Activated CD4-positive, alpha-beta T cell treated with anti-CD3 and anti-CD28 coated beads, Interleukin-2, amount 10 ng/mL, durations not matched to agents 24 days and 14 days (primary cell): ENCODE data around the gene LRP5. TPM values are rescaled to one million over a fixed set of nuclear protein-coding genes. Genes with fewer than 3 reads are reported as not detected.

Experiments used
- DNase-seq: peaks from one replicate; pipeline ENCODE4 v3.0.0; 2022
- H3K27ac Mint-ChIP-seq: one replicate; pipeline ENCODE4 v1.8.0; 2022; ENCODE audit warnings: mild to moderate bottlenecking, mixed read lengths
- H3K27me3 Mint-ChIP-seq: one replicate; pipeline ENCODE4 v1.8.0; 2022; ENCODE audit warnings: mixed read lengths
- H3K36me3 Mint-ChIP-seq: one replicate; pipeline ENCODE4 v1.8.0; 2022; ENCODE audit warnings: low read depth, mild to moderate bottlenecking, mixed read lengths
- H3K4me1 Mint-ChIP-seq: one replicate; pipeline ENCODE4 v1.8.0; 2021; ENCODE audit warnings: mixed read lengths
- H3K4me3 Mint-ChIP-seq: one replicate; pipeline ENCODE4 v1.8.0; 2022; ENCODE audit warnings: mild to moderate bottlenecking, moderate library complexity, mixed read lengths
- H3K9me3 Mint-ChIP-seq: one replicate; pipeline ENCODE4 v1.8.0; 2021; ENCODE audit warnings: mixed read lengths
- intact Hi-C: fragments of 100-400 bp; cut with micrococcal nuclease; formaldehyde crosslinking; loops from one replicate; pipeline ENCODE4 v1.15.1; 2023
- total RNA-seq: library from RNA; stranded (reverse); gene quantifications from 2 replicates; pipeline ENCODE4 v1.2.3, GENCODE V29; 2022

LRP5 gene
- total RNA-seq, 1 donor from 2014 or later, result 23.8 TPM

DNA sequence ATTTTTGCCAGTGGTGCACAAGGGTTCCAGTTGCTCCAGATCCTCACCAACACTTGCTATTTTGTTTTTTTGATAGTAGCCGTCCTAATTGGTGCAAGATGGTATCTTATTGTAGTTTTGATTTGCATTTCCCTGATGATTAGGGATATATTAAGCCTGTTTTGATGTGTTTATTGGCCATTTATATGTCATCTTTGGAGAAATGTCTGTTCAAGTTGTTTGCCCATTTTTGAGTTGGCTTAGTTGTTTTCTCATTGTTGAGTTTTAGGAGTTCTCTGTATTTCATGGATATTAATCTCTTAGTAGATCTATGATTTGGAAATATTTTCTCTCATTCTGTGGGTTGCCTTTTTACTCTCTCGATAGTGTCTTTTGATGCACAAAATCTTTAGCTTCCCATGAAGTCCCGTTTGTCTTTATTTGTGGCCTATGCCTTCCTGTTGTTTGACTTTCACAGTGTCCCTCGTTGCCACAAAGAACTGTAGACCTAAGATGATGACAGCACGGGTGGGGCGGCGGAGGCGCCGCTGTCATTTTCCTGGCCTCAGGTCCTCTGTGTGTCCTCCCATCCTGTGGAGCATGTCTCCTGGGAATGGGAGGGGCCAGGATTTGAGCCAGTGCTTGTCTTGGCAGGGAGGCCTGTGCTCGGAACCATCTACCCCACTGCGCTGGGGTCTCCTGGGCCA, 33.5 kb downstream of the LRP5 start:
- Mint-ChIP-seq H3K9me3 (peaks cover 6% of the 10 kb centered on the region), H3K4me3 (no peak overlapping the region), H3K4me1 (peaks cover 19% of the 10 kb centered on the region), H3K36me3 (peaks cover 8% of the 10 kb centered on the region), H3K27ac (peak overlapping the region; percentile 40), H3K27me3 (no peaks in the 10 kb centered on the region)
- no peak for DNase-seq
- intact Hi-C loops, result no loop called here

DNA sequence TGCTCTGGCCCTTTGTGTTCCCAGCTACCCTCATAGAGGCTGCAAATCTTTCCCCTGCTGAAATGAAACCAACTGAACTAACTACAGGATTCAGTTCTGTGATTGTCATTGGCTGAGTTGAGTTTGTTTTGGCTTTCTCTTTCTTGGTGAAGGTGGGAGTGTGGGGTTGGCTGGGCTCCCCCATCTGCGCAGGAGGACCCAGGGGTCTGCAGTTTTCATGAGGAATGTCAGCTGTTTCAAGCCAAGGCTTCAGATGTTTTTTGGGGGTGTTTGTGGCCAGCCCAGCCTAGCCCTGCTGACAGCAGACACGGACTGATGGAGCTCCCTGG, 34.0 kb downstream of the LRP5 start:
- Mint-ChIP-seq H3K4me1 (peaks cover 17% of the 10 kb centered on the region), H3K9me3 (peaks cover 6% of the 10 kb centered on the region), H3K27ac (peak overlapping the region; percentile 40), H3K4me3 (no peak overlapping the region), H3K27me3 (no peaks in the 10 kb centered on the region), H3K36me3 (peaks cover 8% of the 10 kb centered on the region)
- intact Hi-C loops, result no loop called here
- no peak for DNase-seq

DNA sequence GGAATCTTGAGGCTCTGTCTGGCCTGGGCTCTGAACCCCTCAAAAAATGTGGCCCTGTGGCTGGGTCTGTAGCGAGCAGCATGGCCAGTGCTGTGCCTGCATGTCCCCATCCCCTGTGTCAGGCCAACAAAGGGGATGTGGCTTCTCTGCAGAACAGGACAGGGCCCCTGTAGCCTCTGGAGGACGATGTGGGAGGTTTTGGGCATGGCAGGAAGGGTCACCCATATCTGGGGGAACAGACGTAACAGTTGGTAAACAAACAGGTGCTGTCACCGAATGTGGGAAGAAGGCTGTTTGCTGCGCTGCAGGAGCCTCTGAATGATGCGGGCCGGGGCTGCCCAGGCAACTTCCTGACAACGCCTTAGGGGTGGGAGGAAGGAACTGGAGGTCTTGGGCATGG, 35.0 kb downstream of the LRP5 start:
- intact Hi-C loops, result no loop called here
- H3K9me3 Mint-ChIP-seq, result peaks cover 6% of the 10 kb centered on the region

DNA sequence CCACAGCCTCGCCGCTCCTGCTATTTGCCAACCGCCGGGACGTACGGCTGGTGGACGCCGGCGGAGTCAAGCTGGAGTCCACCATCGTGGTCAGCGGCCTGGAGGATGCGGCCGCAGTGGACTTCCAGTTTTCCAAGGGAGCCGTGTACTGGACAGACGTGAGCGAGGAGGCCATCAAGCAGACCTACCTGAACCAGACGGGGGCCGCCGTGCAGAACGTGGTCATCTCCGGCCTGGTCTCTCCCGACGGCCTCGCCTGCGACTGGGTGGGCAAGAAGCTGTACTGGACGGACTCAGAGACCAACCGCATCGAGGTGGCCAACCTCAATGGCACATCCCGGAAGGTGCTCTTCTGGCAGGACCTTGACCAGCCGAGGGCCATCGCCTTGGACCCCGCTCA, 35.5 kb downstream of the LRP5 start:
- Mint-ChIP-seq H3K4me1 (peaks cover 13% of the 10 kb centered on the region), H3K27me3 (no peaks in the 10 kb centered on the region), H3K27ac (no peak overlapping the region), H3K36me3 (peaks cover 8% of the 10 kb centered on the region), H3K9me3 (peaks cover 6% of the 10 kb centered on the region), H3K4me3 (no peak overlapping the region)
- intact Hi-C loops, result no loop called here
- DNase-seq, result no peak

More for the DNA sequence above, 35.0 kb downstream of the LRP5 start:
- H3K27me3 Mint-ChIP-seq, result no peaks in the 10 kb centered on the region
- H3K4me3 Mint-ChIP-seq, result no peak overlapping the region
- DNase-seq, result no peak
- H3K36me3 Mint-ChIP-seq, result peaks cover 8% of the 10 kb centered on the region
- H3K4me1 Mint-ChIP-seq, result peaks cover 12% of the 10 kb centered on the region
- peak overlapping the region; percentile 45 for H3K27ac Mint-ChIP-seq

DNA sequence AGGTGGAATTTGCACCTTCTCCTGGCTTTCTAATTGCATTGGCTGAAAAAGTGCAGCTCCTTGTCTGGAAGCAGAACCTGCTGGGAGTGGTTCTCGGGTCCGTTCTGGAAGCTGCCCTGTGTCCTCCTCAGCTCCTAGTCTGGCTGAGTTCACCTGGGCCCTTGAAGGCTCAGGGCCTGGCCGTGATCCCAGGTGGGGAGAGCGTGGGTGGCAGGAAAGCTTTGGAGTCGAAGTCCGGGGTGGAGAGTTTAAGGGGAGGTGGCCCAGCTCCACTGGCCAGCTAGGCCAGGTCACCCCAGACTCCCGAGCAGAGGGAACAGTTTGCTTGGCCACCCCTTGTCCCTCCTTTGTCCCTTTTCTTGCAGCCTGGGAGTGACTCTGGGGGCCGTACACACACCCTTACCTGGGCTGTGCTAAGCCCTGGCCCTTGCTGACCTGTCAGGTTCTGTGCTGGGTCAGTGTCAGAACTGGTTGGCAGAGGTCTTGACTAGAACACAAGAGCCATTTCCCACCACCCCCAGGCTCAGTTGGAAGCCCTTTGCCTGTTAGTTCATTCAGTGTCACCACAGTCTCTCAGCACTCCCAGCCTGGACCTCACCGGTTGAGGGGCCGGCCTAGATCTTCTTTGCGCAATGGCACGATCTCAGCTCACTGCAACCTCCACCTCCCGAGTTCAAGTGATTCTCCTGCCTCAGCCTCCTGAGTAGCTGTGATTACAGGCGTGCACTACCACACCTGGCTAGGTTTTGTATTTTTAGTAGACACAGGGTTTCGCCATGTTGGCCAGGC, 37.3 kb downstream of the LRP5 start:
- Mint-ChIP-seq H3K36me3 (peaks cover 8% of the 10 kb centered on the region), H3K27ac (no peak overlapping the region), H3K4me1 (peaks cover 13% of the 10 kb centered on the region), H3K9me3 (peaks cover 6% of the 10 kb centered on the region), H3K4me3 (no peak overlapping the region), H3K27me3 (no peaks in the 10 kb centered on the region)
- intact Hi-C loops, result no loop called here
- no peak for DNase-seq

DNA sequence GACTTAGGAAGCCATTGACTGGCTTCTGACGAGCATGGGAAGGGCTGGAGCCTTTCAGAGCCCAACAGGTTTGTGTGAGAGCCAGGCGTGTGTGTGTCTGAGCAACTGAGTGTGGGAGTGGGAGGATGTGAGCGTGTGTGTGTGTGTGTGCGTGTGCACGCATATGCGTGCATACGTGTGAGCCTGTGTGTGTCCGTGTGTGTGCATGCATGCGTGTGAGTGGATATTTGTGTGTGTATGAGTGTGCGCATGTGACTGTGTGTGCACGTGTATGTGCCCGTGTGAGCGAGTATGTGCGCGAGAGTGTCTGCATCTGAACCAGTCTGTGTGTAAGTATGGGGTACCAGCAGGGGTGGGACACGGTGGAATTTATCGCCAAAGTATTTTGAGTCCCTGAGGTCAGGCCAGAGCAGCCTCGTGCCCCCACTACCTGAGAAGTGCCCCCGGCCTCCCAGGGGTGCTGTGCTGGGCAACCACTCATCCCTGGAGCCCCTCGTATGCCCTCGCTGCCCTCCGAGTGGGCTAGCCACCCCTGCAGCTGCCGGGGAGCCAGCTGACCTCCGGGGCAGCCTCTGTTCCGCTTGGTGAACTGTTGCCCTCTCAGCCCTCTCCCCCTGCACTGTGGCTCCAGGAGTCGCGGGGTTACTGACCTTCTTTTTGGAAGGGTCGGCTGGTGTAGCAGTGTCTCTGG, 38.5 kb downstream of the LRP5 start:
- Mint-ChIP-seq H3K4me3 (no peak overlapping the region), H3K27me3 (no peaks in the 10 kb centered on the region), H3K9me3 (peaks cover 1% of the 10 kb centered on the region), H3K4me1 (peaks cover 13% of the 10 kb centered on the region), H3K36me3 (peaks cover 4% of the 10 kb centered on the region), H3K27ac (no peak overlapping the region)
- no peak for DNase-seq
- intact Hi-C loops, result no loop called here

DNA sequence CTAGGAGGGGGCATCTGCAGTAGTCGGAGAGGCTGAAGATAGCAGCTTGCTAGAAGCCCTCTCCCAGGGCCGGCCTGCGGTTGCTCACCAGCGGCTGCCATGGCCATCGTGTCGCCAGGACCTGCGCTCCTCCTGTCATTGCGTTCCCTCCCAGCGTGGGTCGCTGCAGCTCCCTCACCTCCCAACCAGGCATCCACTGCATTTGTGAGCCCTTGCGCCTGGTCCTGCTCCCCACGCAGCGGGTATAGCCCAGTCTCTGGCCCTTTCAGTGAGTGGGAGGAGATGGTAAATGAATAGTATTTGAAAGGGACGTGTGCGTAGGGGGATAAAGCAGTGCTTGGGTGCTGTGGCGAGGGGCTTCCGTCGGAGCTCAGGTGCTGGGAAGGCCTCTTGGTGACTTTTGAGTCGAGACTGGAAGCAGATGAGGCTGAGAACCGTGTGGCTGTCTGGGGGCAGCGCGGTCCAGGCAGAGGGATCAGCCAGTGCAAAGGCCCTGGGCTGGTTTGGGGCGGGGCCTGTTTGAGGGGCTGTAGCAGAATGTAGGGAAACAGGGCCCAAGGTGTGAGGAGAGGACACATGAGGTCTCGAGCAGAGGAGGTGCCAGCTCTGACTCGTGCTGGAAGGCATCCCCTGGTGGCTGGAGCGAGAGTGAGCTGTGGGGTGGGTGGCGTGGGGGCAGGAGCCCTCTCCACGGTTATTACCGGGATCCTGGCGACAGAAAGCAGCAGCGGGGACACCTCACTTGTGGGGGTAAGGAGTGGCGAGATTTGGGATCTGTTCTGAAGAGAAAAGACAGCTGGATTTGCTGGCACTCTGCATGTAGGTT, 39.3 kb downstream of the LRP5 start:
- intact Hi-C loops, result no loop called here
- no peak overlapping the region for H3K4me3 Mint-ChIP-seq
- no peaks in the 10 kb centered on the region for H3K27me3 Mint-ChIP-seq

DNA sequence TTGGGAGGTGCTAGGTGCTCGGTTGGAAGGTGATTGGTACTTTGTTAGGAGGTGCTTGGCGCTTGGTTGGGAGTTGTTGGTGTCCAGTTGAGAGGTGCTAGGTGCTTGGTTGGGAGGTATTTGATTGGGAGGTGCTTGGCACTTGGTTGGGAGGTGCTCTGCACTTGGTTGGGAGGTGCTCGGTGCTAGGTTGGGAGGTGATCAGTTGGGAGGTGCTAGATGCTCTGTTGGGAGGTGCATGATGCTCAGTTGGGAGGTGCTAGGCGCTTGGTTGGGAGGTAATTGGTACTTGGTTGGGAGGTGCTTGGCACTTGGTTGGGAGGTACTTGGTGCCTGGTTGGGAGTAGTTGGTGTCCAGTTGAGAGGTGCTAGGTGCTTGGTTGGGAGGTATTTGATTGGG, 40.2 kb downstream of the LRP5 start:
- Mint-ChIP-seq H3K27me3 (no peaks in the 10 kb centered on the region), H3K4me3 (no peak overlapping the region), H3K36me3 (peaks cover 4% of the 10 kb centered on the region), H3K27ac (no peak overlapping the region), H3K9me3 (no peaks in the 10 kb centered on the region), H3K4me1 (peaks cover 2% of the 10 kb centered on the region)
- no peak for DNase-seq
- intact Hi-C loops, result no loop called here

More for the DNA sequence above, 39.3 kb downstream of the LRP5 start:
- H3K4me1 Mint-ChIP-seq, result peaks cover 6% of the 10 kb centered on the region
- no peaks in the 10 kb centered on the region for H3K9me3 Mint-ChIP-seq
- DNase-seq, result no peak
- H3K36me3 Mint-ChIP-seq, result peaks cover 3% of the 10 kb centered on the region
- no peak overlapping the region for H3K27ac Mint-ChIP-seq

DNA sequence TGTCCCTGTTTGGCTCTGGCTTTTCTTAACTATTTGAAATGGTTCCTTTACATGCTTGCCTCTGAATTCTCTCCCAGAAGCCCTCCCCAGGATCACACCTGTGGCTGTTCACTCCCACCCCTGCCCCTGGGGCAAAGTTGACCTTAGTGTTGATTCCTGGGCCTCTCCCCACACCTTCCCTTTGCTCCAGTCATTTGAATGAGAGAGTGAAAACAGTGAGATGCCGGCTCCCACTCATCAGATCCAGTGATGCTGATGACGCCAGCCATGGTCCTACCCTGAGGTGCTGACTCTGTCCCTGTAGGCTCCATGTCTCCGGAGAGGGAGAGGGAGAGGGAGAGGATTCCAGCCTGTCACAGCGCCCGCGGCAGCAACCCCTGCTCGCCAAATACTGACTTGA, 40.7 kb downstream of the LRP5 start:
- H3K4me3 Mint-ChIP-seq, result no peak overlapping the region
- peaks cover 4% of the 10 kb centered on the region for H3K36me3 Mint-ChIP-seq
- no peak overlapping the region for H3K27ac Mint-ChIP-seq
- H3K9me3 Mint-ChIP-seq, result no peaks in the 10 kb centered on the region
- peaks cover 2% of the 10 kb centered on the region for H3K4me1 Mint-ChIP-seq
- H3K27me3 Mint-ChIP-seq, result no peaks in the 10 kb centered on the region
- DNase-seq, result no peak
- intact Hi-C loops, result no loop called here

DNA sequence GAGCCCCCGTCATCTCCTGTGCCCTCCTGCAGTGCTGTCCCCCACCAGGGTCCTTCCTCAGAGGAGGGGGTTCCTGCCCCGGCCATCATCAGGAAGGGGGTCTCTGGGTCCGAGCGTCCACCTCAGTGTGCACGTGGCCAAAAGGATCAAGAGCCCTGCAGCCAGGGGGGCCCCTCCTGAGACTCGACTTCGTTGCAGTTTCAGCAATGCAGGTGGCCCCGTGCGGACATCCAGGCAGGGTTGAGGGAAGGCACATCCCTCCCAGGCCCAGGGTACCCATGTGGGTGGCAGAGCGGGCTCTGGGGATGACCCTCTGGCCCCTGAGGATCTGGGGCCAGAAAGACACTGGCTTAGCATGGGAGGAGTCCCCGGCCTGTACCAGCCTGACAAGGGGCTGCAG, 41.3 kb downstream of the LRP5 start:
- peaks cover 2% of the 10 kb centered on the region for H3K4me1 Mint-ChIP-seq
- intact Hi-C loops, result no loop called here
- H3K36me3 Mint-ChIP-seq, result peaks cover 7% of the 10 kb centered on the region
- H3K4me3 Mint-ChIP-seq, result no peak overlapping the region
- no peaks in the 10 kb centered on the region for H3K27me3 Mint-ChIP-seq
- no peak for DNase-seq
- H3K27ac Mint-ChIP-seq, result no peak overlapping the region
- H3K9me3 Mint-ChIP-seq, result no peaks in the 10 kb centered on the region

DNA sequence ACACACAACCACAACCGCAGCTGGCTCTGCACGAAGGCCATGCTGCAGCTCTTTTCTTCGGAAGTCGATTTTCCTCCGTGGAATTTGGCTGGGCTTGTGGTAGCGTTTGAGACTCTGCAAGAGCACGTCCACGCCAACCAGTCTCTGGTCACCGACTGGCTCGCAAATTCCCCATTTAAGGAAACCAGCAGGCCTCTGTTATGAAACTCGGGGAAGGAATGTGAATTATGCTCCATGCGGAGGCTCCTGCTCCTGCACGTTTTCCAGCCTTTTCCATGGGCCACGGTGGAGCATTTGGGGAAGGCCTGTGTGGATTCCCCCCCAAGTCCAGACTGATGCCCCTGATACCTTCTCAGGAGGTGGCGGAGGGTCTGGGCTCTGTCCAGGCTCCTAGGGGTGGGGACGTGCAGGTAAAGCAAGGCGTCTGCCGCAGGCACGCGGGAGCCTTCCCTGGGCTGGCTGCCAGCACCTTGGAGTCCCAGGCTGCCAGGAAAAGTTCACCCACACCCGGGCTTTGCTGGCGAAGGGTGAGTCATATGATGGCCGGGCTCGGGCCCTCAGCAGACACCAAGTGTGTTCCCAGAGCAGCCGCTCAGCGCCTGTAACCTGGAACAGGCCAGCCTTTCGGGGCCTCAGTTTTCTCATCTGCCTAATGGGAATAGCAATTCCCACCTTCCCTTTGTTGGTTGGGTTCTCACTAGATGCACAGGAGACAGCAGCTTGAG, 41.9 kb downstream of the LRP5 start:
- Mint-ChIP-seq H3K27me3 (no peaks in the 10 kb centered on the region), H3K9me3 (no peaks in the 10 kb centered on the region), H3K4me1 (peaks cover 2% of the 10 kb centered on the region), H3K36me3 (peaks cover 13% of the 10 kb centered on the region), H3K27ac (no peak overlapping the region), H3K4me3 (no peak overlapping the region)
- intact Hi-C loops, result no loop called here
- DNase-seq, result no peak

DNA sequence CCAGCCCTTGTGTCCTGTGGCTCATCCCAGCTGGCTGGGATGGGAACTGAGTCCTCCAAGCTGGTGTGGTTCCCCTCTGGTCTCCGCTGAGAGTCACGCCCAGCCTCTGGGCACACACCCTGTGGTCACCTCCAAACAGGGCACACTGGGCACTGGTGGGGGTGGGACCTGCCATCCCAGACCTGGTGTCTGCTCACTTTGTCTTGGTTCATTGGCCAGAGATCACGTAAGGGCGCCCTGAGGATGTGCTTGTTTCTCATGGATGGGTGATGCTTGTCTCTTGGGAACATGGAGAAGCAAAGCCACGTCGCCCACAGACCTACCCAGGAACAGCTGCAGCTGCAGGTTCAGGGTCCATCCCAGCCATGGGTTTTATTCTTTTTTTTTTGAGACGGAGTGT, 43.1 kb downstream of the LRP5 start:
- Mint-ChIP-seq H3K4me1 (peaks cover 2% of the 10 kb centered on the region), H3K36me3 (peaks cover 18% of the 10 kb centered on the region), H3K27ac (no peak overlapping the region), H3K27me3 (no peaks in the 10 kb centered on the region), H3K9me3 (no peaks in the 10 kb centered on the region), H3K4me3 (no peak overlapping the region)
- intact Hi-C loops, result no loop called here
- DNase-seq, result no peak

DNA sequence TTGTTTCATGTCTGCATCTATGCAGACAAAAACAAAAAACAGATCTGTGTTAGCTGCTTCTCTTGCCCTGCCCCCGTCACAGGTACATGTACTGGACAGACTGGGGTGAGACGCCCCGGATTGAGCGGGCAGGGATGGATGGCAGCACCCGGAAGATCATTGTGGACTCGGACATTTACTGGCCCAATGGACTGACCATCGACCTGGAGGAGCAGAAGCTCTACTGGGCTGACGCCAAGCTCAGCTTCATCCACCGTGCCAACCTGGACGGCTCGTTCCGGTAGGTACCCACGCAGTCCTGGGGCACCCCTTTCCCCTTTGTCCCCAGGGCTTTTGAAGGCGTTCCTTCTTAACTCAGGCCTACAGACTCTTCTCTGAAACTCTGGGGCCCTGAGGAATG, 45.2 kb downstream of the LRP5 start:
- no peaks in the 10 kb centered on the region for H3K4me1 Mint-ChIP-seq
- H3K36me3 Mint-ChIP-seq, result peaks cover 23% of the 10 kb centered on the region
- no peak overlapping the region for H3K27ac Mint-ChIP-seq
- intact Hi-C loops, result no loop called here
- H3K9me3 Mint-ChIP-seq, result no peaks in the 10 kb centered on the region
- H3K4me3 Mint-ChIP-seq, result no peak overlapping the region
- DNase-seq, result no peak
- no peaks in the 10 kb centered on the region for H3K27me3 Mint-ChIP-seq
